K562 (cell line): ENCODE results near the gene PDE4A. TPM values are rescaled to one million over a fixed set of nuclear protein-coding genes. Genes with fewer than 3 reads are reported as not detected.

Experiments
- ATF1 ChIP-seq, 2 experiments: fragments of 450-650 bp in 1 of 2; IDR thresholded peaks; 2 replicates each; pipeline ENCODE4 v1.6.1; 2016; ENCODE audit warnings: missing compliant biosample characterization in 1 of 2, missing genetic modification characterization in 1 of 2
- BMI1 ChIP-seq: fragments of 150-350 bp; IDR thresholded peaks from 2 replicates; pipeline ENCODE4 v1.6.1; 2014; ENCODE audit warnings: low read length
- CC2D1A ChIP-seq: fragments of 450-650 bp; IDR thresholded peaks from 2 replicates; pipeline ENCODE4 v1.6.1; 2017; ENCODE audit warnings: mild to moderate bottlenecking
- CHD2 ChIP-seq: IDR thresholded peaks from 2 replicates; pipeline ENCODE4 v1.6.1; 2011; ENCODE audit warnings: low read depth, low read length
- CREM ChIP-seq: IDR thresholded peaks from 2 replicates; pipeline ENCODE4 v1.6.1; 2014; ENCODE audit warnings: antibody characterized with exemption, low read depth
- CXXC5 ChIP-seq: fragments of 250-450 bp; sonication (Bioruptor Pico); IDR thresholded peaks from 2 replicates; pipeline ENCODE4 v1.8.0; 2022; ENCODE audit warnings: inconsistent platforms, mild to moderate bottlenecking, moderate library complexity
- ILF3 ChIP-seq: fragments of 450-650 bp; IDR thresholded peaks from 2 replicates; pipeline ENCODE4 v1.6.1; 2018; ENCODE audit warnings: antibody characterized with exemption, mild to moderate bottlenecking, moderate library complexity, borderline replicate concordance
- KLF10 ChIP-seq: fragments of 250-450 bp; sonication (Bioruptor Pico); IDR thresholded peaks from 2 replicates; pipeline ENCODE4 v1.6.1; 2021; ENCODE audit warnings: matching md5 sums
- MTF1 ChIP-seq: fragments of 250-450 bp; sonication (Bioruptor Pico); IDR thresholded peaks from 2 replicates; pipeline ENCODE4 v1.9.0; 2021; ENCODE audit warnings: moderate library complexity, mild to moderate bottlenecking, inconsistent platforms, borderline replicate concordance
- POLR2B ChIP-seq: fragments of 450-650 bp; IDR thresholded peaks from 2 replicates; pipeline ENCODE4 v1.6.1; 2018; ENCODE audit warnings: low read depth; ENCODE audit not compliant: partially characterized antibody
- REST ChIP-seq, 2 experiments: fragments of 450-650 bp; formaldehyde crosslinking in 1 of 2; IDR thresholded peaks; 2 replicates each; pipeline versions ENCODE4 v1.4.0 to v1.6.1; 2014 to 2020; ENCODE audit warnings: mild to moderate bottlenecking in 2 of 2, borderline replicate concordance in 1 of 2, low read depth in 1 of 2
- SMC3 ChIP-seq: conservative IDR thresholded peaks from 2 replicates; pipeline ENCODE4 v1.6.1; 2011; ENCODE audit warnings: low read depth, low read length, improper control_type of control experiment; ENCODE audit not compliant: insufficient read depth
- STAG1 ChIP-seq: sonication (generic); formaldehyde crosslinking; IDR thresholded peaks from 2 replicates; pipeline ENCODE4 v1.5.0; 2020; ENCODE audit warnings: missing genetic modification reagents, borderline replicate concordance
- TEAD1 ChIP-seq, 2 experiments: fragments of 450-650 bp in 1 of 2; sonication (generic) in 1 of 2; formaldehyde crosslinking; IDR thresholded peaks; 2 replicates each; pipeline versions ENCODE4 v1.4.0 to v1.8.0; 2020 to 2022; ENCODE audit warnings: mild to moderate bottlenecking in 2 of 2, missing genetic modification reagents in 1 of 2
- TEAD4 ChIP-seq, 2 experiments: sonication (generic) in 1 of 2; formaldehyde crosslinking in 1 of 2; IDR thresholded peaks; 2 replicates each; pipeline versions ENCODE4 v1.6.1 to v1.8.0; 2012 to 2022; ENCODE audit warnings: borderline replicate concordance in 1 of 2, inconsistent platforms in 1 of 2, low read length in 1 of 2, mild to moderate bottlenecking in 1 of 2, missing genetic modification reagents in 1 of 2
- TFAP4 ChIP-seq: sonication (generic); formaldehyde crosslinking; IDR thresholded peaks from 2 replicates; pipeline ENCODE4 v1.8.0; 2022; ENCODE audit warnings: missing genetic modification reagents, mild to moderate bottlenecking, moderate library complexity, borderline replicate concordance
- TGIF2 ChIP-seq: sonication (generic); formaldehyde crosslinking; IDR thresholded peaks from 2 replicates; pipeline ENCODE4 v1.8.1; 2022; ENCODE audit warnings: mild to moderate bottlenecking, missing genetic modification reagents, moderate library complexity
- ZEB2 ChIP-seq: fragments of 450-650 bp; IDR thresholded peaks from 2 replicates; pipeline ENCODE4 v1.6.1; 2016
- ZKSCAN8 ChIP-seq: fragments of 200-800 bp; sonication (Bioruptor generic); IDR thresholded peaks from 2 replicates; pipeline ENCODE4 v1.6.1; 2016; ENCODE audit warnings: missing genetic modification characterization, missing compliant biosample characterization
- polyA plus RNA-seq, 8 experiments: library from polyadenylated mRNA; depleted of rRNA in 4 of 8; stranded (reverse) in 5 of 8; unstranded in 3 of 8; fragments of >200 nt; fragmentation: Nextera tagmentation in 2 of 8; fragmentation: Illumina TruSeq in 1 of 8; extraction: Ambion mirVana in 2 of 8; extraction: Trizol in 1 of 8; gene quantifications; 2 replicates each; pipeline versions ENCODE4 v1.2.1 to v1.2.3, GENCODE V29; 2011 to 2014; ENCODE audit warnings: inconsistent platforms in 1 of 8, missing spikeins in 1 of 8
- total RNA-seq, 7 experiments: library from RNA; depleted of rRNA in 6 of 7; stranded (reverse); fragments of >200 nt in 6 of 7; fragmentation: Illumina TruSeq in 2 of 7; extraction: Trizol in 2 of 7; gene quantifications; 2 replicates each; pipeline versions ENCODE4 v1.2.1 to v1.2.3, GENCODE V29; 2011 to 2021; ENCODE audit warnings: low replicate concordance in 1 of 7

The PDE4A gene
- total and polyA plus RNA-seq, 9 of the 15 experiments (the other 6 are each of a cell fraction or from before 2014, with no cell fraction given) = 0.66 to 26.9 (median 4.6) TPM

GRCh38 chr19:10390652-10391286 is 29.6 kb upstream of the PDE4A start (continued):
- TF ChIP-seq REST (IDR thresholded peaks at IDR 0.05; ENCODE audit: borderline replicate concordance) = peak; percentile 67
- no peak for TF ChIP-seq REST (CRISPR knock-in tag; IDR thresholded peaks at IDR 0.05; ENCODE audit: low read depth)
- peak; percentile 75 for TF ChIP-seq ZEB2
- peak; percentile 55; the same call in 1 of the 2 replicates for TF ChIP-seq TEAD4 (IDR thresholded peaks at IDR 0.05; ENCODE audit: low read length)
- TF ChIP-seq TEAD4 (CRISPR knock-in tag; IDR thresholded peaks at IDR 0.05; ENCODE audit: borderline replicate concordance) = no peak
- no peak for TF ChIP-seq BMI1
- TF ChIP-seq CC2D1A = peak; percentile 30; the same call in 1 of the 2 replicates
- 0 out of 2 replicates have a peak, but pooled peaks have one; percentile 13 for TF ChIP-seq CXXC5 (CRISPR knock-in tag)
- TF ChIP-seq TFAP4 (CRISPR knock-in tag) = 0 out of 2 replicates have a peak, but pooled peaks have one; percentile 17
- TF ChIP-seq MTF1 = 0 out of 2 replicates have a peak, but pooled peaks have one; percentile 19
- TF ChIP-seq TGIF2 = no peak
- 0 out of 2 replicates have a peak, but pooled peaks have one; percentile 21 for TF ChIP-seq CHD2
- peak; percentile 95 for TF ChIP-seq STAG1 (CRISPR knock-in tag)
- peak; percentile 23 for TF ChIP-seq POLR2B
- no peak for TF ChIP-seq ZKSCAN8 (CRISPR knock-in tag)
- TF ChIP-seq KLF10 (CRISPR knock-in tag) = no peak
- TF ChIP-seq CREM = 0 out of 2 replicates have a peak, but pooled peaks have one; percentile 18
- TF ChIP-seq ATF1 (CRISPR knock-in tag; IDR thresholded peaks at IDR 0.05) = no peak
- no peak for TF ChIP-seq ATF1 (tag; IDR thresholded peaks at IDR 0.05)
- no peak for TF ChIP-seq ILF3
- TF ChIP-seq TEAD1 (CRISPR knock-in tag; IDR thresholded peaks at IDR 0.05) = 0 out of 4 replicates have a peak, but pooled peaks of 1 of the 2 experiments have one; percentile 63
- TF ChIP-seq SMC3 = peak; percentile 85
